PC-3 (cell line): ENCODE results near the gene CCDC169. TPM values are rescaled to one million over a fixed set of nuclear protein-coding genes. Genes with fewer than 3 reads are reported as not detected.
A peak's percentile ranks its signal among the peaks of the same experiment; 100 is the strongest.

Source experiments
- ATAC-seq: fragments of 200-7000 bp; cut with Tn5 transposase; 2 replicates; pipeline ENCODE4 v1.9.1; 2020; ENCODE audit warnings: mild to moderate bottlenecking, moderate library complexity
- BruUV-seq: library from RNA; stranded (reverse); fragments of 400-500 nt; replicated peaks from 2 replicates; lab custom pipeline; 2021; lab: Mats Ljungman, UMichigan
- CTCF ChIA-PET: fragments of 300-600 bp; sonication (Branson Sonifier 250); formaldehyde crosslinking; loops from one replicate; lab custom pipeline; 2022; ENCODE audit warnings: antibody characterized with exemption; lab: Charles Lee
- POLR2A ChIA-PET: fragments of 300-600 bp; sonication (Branson Sonifier 250); formaldehyde crosslinking; loops from one replicate; lab custom pipeline; 2022; ENCODE audit warnings: antibody characterized with exemption; ENCODE audit not compliant: unreplicated experiment; lab: Charles Lee
- DNase-seq: peaks from one replicate; pipeline ENCODE4 v3.0.0-alpha.2; 2015
- H2AFZ ChIP-seq: fragments of 300-600 bp; sonication (generic); 2 replicates; pipeline ENCODE4 v1.6.0; 2016; ENCODE audit warnings: antibody characterized with exemption, low read length
- H3F3A ChIP-seq: fragments of 300-600 bp; sonication (generic); one replicate; pipeline ENCODE4 v1.6.0; 2017; ENCODE audit warnings: antibody characterized with exemption, low read length, control low read depth, mild to moderate bottlenecking; ENCODE audit not compliant: unreplicated experiment
- H3K27ac ChIP-seq: fragments of 300-600 bp; sonication (generic); 2 replicates; pipeline ENCODE4 v1.5.1; 2016; ENCODE audit warnings: mild to moderate bottlenecking, low read length
- H3K27me3 ChIP-seq: fragments of 300-600 bp; sonication (generic); 2 replicates; pipeline ENCODE4 v1.6.1; 2016; ENCODE audit warnings: low read length, mixed read lengths
- H3K36me3 ChIP-seq: fragments of 300-600 bp; sonication (generic); 2 replicates; pipeline ENCODE4 v1.6.1; 2016; ENCODE audit warnings: low read depth, mixed run types, low read length, mixed read lengths
- H3K4me1 ChIP-seq: fragments of 300-600 bp; sonication (generic); 2 replicates; pipeline ENCODE4 v1.5.1; 2016; ENCODE audit warnings: low read length; ENCODE audit not compliant: insufficient read depth
- H3K4me2 ChIP-seq: fragments of 300-600 bp; sonication (generic); 2 replicates; pipeline ENCODE4 v1.6.0; 2016; ENCODE audit warnings: low read length
- H3K4me3 ChIP-seq: fragments of 300-600 bp; sonication (generic); 2 replicates; pipeline ENCODE4 v1.5.1; 2016; ENCODE audit warnings: mild to moderate bottlenecking, low read length, mixed read lengths
- H3K79me2 ChIP-seq: fragments of 300-600 bp; sonication (generic); 2 replicates; pipeline ENCODE4 v1.6.1; 2017; ENCODE audit warnings: low read length, mixed read lengths
- H3K9ac ChIP-seq: fragments of 300-600 bp; sonication (generic); 2 replicates; pipeline ENCODE4 v1.6.0; 2016; ENCODE audit warnings: mild to moderate bottlenecking, low read length
- H3K9me2 ChIP-seq: fragments of 300-600 bp; sonication (generic); replicated peaks from 2 replicates; pipeline ENCODE4 v1.6.1; 2016; ENCODE audit warnings: mixed run types, low read length, mixed read lengths
- H3K9me3 ChIP-seq: fragments of 300-600 bp; sonication (generic); 2 replicates; pipeline ENCODE4 v1.6.1; 2016; ENCODE audit warnings: low read length, mixed read lengths
- H4K20me1 ChIP-seq: fragments of 300-600 bp; sonication (generic); 2 replicates; pipeline ENCODE4 v1.6.1; 2016; ENCODE audit warnings: low read length, mixed read lengths
- CTCF ChIP-seq: fragments of 300-600 bp; sonication (generic); conservative IDR thresholded peaks from 2 replicates; pipeline ENCODE4 v1.5.1; 2017; ENCODE audit warnings: antibody characterized with exemption, low read depth, mild to moderate bottlenecking, low read length
- EZH2 ChIP-seq: fragments of 300-600 bp; sonication (generic); IDR thresholded peaks from one replicate; pipeline ENCODE4 v1.6.1; 2017; ENCODE audit warnings: antibody characterized with exemption, mild to moderate bottlenecking, low read length; ENCODE audit not compliant: unreplicated experiment
- EZH2phosphoT487 ChIP-seq: fragments of 300-600 bp; sonication (generic); IDR thresholded peaks from 2 replicates; pipeline ENCODE4 v1.6.1; 2018; ENCODE audit warnings: mild to moderate bottlenecking, antibody characterized with exemption, low read length, borderline replicate concordance
- intact Hi-C: fragments of 100-400 bp; cut with micrococcal nuclease; formaldehyde crosslinking; loops from 2 replicates; pipeline ENCODE4 v1.9.0; 2023
- total RNA-seq: library from RNA; depleted of rRNA; stranded (reverse); fragments of >200 nt; gene quantifications from 2 replicates; pipeline ENCODE4 v1.2.3, GENCODE V29; 2014

The CCDC169 gene
- total RNA-seq, 1 experiment from 2014 or later, result 0.69 TPM

GRCh38 chr13:36251526-36251925, 46.1 kb downstream of the CCDC169 start:
- Histone ChIP-seq H3F3A (no peaks in the 10 kb centered on the region), H3K36me3 (no peaks in the 10 kb centered on the region), H3K27ac (no peak overlapping the region), H4K20me1 (no peaks in the 10 kb centered on the region), H3K9me3 (no peaks in the 10 kb centered on the region), H3K27me3 (no peaks in the 10 kb centered on the region; the same call in 1 of the 2 replicates), H3K9me2 (no peaks in the 10 kb centered on the region), H2AFZ (no peak overlapping the region), H3K79me2 (no peaks in the 10 kb centered on the region), H3K4me2 (no peak overlapping the region), H3K4me3 (no peak overlapping the region), H3K4me1 (no peaks in the 10 kb centered on the region), H3K9ac (no peak overlapping the region)
- ATAC-seq (peak; percentile 70; the same call in 1 of the 2 replicates), DNase-seq (peak; percentile 12)
- no peak for TF ChIP-seq CTCF
- TF ChIP-seq EZH2phosphoT487, result no peak
- no peak for TF ChIP-seq EZH2
- BruUV-seq, result no TSS peak
- ChIA-PET POLR2A (no interaction called here), CTCF (no interaction called here)
- intact Hi-C loops, result no loop called here

- ChIA-PET POLR2A (no interaction called here), CTCF (no interaction called here)
- DNase-seq, result no peak
These were observed 46.6 kb downstream of the CCDC169 start for GRCh38 chr13:36251017-36251416.

More at GRCh38 chr13:36251017-36251416, 46.6 kb downstream of the CCDC169 start:
- H3K9me2 ChIP-seq, result no peaks in the 10 kb centered on the region
- no peaks in the 10 kb centered on the region for H3K9me3 ChIP-seq
- no peaks in the 10 kb centered on the region for H3K4me1 ChIP-seq
- BruUV-seq, result no TSS peak
- H3K27me3 ChIP-seq, result no peaks in the 10 kb centered on the region; the same call in 1 of the 2 replicates
- no peak overlapping the region for H2AFZ ChIP-seq
- no peak overlapping the region for H3K27ac ChIP-seq
- H3F3A ChIP-seq, result no peaks in the 10 kb centered on the region
- TF ChIP-seq EZH2phosphoT487 (no peak), EZH2 (no peak), CTCF (no peak)
- no peaks in the 10 kb centered on the region for H3K79me2 ChIP-seq
- no peak for ATAC-seq
- intact Hi-C loops, result no loop called here
- no peak overlapping the region for H3K4me3 ChIP-seq
- no peaks in the 10 kb centered on the region for H4K20me1 ChIP-seq
- H3K9ac ChIP-seq, result no peak overlapping the region
- no peak overlapping the region for H3K4me2 ChIP-seq
- no peaks in the 10 kb centered on the region for H3K36me3 ChIP-seq
